Stimulated activated CD8-positive, alpha-beta memory T cell treated with anti-CD3 and anti-CD28 coated beads, Interleukin-12 subunit alpha, Interleukin-12 subunit beta, amount 100 ng/mL, for 1 hour (primary cell): ENCODE data around the gene NUMB.

Experiments
- DNase-seq: peaks from one replicate; pipeline ENCODE4 v3.0.0-alpha.2; 2020; ENCODE audit warnings: low read depth

Gene NUMB

DNA sequence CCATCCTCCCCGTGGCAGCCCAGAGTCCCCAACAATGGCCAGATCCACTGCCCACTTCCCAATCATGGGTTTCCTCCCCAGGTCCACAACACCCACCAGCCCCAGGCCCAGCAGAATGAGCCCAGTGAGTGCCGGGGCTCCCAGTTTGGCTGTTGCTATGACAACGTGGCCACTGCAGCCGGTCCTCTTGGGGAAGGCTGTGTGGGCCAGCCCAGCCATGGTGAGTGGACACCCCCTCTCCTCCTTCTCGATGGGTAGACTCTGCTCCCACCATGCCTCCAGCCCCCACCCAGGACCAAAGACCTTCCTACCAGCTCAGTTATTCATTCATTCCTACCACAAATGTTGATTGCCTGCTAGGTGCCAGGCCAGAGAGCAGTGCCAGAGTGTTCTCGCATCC, 197.3 kb downstream of the NUMB start:
- DNase-seq: no peak

DNA sequence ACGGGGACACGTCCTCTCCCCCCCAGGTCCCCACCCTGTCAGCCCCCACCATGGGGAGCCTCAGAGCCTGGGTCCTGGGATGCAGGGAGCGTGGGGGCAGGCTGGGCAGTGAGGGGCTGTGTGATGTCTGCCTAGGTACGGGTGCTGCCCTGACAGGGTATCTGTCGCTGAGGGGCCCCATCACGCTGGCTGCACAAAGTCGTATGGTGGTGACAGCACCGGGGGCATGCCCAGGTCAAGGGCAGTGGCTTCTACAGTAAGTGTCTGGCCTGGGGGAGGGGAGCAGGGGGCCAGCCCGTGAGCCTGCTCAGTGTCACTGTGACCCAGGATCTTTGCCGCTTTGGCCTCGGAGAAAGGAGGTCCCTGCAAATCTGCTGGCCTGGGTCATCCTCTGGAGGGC, 197.8 kb downstream of the NUMB start:
- no peak for DNase-seq

DNA sequence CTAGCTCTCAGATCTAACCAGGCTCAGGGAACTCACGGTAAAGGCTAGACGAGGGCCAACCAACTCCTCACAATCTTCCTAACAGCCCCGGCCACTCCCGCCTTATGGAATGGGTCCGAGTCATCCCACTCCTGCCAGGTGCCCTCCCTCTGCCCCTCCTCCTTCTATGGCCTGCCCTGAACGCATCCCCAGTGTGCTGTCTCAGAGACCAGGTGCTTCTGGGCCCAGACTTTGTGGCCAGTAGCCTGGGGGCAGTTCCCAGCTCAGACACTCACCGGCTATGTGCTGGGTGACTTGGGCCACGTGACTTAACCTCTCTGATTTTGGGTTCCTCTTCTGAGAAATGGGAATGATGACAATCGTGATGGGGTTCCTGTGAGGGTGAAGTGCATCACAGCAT, 198.5 kb downstream of the NUMB start:
- DNase-seq: no peak

DNA sequence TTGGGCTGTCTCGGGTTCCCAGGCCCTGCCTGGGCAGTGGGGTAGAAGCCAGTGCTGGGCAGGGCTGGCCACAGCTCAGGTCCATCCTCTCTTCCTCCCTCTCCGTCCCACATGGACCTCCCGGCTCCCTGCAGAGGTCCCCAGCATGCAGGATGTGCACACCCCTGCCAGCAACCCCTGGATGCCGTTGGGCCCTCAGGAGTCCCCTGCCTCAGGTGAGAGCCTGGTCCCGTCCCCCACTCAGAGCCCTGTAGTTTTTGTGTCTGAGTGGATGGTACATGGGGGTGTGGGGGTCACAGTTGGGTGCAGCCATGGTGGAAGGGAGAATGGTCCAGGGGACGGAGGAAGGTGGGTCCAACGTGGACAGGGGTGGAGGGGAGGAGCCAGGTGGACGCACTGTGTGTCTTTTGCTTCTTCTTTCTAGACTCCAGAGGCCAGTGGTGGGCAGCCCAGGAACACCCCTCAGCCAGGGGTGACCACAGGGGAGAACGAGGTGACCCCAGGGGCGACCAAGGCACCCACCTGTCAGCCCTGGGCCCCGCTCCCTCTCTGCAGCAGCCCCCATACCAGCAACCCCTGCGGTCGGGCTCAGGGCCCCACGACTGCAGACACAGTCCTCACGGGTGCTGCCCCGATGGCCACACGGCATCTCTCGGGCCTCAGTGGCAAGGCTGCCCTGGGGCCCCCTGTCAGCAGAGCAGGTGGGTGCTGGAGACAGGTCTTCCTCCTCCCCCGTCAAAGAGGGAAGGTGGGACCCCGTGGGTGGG, 199.3 kb downstream of the NUMB start:
- no peak for DNase-seq

DNA sequence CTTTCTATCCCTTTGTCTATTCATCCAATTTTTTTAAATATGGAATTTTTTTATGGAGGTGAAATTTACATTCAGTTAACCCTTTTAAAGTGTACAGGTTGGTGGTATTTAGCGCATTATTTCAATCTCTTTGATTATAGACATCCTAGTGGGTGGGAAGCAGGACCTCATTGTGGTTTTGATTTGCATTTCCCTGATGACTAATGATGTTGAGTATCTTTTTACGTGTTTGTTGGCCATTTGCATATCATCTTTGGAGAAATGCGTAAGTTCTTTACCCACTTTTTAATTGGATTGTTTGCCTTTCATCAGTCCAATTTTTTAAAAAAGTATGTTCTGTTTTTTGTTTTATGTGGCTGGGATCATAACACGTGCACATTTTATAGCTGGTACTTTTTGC, 200.3 kb downstream of the NUMB start:
- DNase-seq: no peak

DNA sequence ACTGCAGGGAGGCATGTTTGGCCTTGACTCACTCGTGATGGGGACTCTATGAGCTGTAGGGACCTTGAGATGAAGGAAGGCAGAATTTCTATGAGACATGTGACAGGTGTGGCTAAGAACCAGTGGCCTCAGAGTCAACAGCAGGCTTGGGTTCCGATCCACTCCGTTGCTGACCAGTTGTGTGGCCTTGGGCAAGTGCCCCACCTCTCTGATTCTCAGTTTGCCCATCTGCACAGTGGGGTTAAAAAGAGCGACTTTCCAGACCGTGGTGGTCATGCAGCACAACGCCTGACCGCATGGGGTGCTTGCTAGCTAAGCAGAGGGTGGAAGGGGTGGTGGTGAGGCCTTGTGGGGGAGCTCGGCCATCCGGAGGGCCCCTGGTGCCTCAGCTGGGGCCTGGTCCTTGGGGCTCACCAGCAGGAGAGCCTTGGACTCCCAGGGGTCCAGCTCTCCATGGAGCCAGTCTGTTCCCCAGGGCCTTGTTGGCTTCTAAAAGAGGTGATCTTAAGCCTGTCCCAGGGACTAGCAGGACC, 202.6 kb downstream of the NUMB start:
- no peak for DNase-seq

DNA sequence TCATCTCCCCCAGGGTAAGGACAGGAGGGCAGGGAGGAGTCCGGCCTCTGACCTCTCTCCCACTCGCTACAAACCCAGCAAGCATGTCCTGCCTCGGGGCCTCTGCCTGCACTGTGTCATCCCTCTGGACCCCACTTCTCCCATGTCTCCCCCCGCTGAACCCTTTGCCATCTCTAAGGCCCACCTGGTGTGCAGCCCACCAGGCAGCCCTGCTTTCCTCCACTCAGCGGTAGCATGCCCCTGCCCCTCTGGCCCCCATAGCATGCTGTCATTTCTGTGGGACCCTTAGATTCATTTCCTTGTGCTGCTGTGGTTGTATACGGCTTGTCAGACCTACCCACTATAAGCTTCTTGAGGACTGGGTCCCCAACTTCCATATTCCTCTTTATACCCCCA, 203.3 kb downstream of the NUMB start:
- no peak for DNase-seq

DNA sequence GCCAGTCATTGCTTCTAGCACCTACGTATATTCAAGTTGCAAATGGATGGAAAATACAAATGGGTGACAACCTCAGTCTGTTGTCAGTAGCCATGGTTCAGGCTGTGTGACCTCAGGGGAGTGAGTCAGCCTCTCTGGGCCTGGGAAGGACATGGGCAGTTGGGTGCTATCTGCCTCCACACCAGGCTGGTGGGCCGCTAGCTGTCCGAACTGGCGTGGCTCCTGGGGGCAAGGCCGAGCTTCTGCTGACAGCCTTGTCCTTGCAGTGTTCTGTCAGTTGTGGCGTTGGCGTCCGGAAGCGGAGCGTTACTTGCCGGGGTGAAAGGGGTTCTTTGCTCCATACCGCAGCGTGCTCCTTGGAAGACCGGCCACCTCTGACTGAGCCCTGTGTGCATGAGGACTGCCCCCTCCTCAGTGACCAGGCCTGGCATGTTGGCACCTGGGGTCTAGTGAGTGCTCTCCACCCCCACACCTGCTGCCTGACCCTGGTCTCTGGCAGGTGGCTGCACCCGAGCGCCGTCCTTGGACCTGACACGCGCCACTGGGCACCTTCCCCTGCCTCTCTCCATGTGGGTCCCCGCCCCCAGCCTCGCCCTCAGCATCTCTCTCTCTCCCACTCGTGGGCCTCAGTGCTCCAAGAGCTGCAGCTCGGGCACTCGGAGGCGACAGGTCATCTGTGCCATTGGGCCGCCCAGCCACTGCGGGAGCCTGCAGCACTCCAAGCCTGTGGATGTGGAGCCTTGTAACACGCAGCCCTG, 203.9 kb downstream of the NUMB start:
- DNase-seq: no peak

DNA sequence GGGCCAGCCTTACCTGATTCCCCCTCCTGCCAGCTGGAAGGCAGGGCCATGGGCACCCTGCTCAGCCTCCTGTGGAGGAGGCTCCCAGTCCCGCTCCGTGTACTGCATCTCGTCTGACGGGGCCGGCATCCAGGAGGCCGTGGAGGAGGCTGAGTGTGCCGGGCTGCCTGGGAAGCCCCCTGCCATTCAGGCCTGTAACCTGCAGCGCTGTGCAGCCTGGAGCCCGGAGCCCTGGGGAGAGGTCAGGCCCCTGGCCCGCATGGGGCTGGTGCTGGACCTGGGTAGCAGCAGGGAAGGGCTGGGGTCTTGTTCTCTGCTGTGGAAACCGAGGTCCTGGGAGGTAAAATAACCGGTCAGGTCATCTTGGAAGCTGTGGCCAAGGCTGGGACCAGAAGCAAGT, 204.6 kb downstream of the NUMB start:
- no peak for DNase-seq

DNA sequence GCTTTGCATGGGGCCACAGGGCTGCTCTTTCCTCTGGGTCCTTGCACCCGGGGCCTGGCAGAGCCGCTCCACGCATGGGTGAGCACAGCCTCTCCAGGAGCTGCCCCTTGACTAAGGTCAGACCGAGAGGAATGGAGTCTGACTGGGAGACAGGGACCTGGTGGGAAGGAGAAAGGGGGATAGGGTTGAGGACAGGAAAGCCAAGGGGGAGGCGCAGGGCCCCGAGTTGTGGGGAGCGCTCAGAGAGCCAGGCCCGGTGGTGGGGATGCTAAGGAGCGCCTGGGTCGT, 205.1 kb downstream of the NUMB start:
- no peak for DNase-seq

DNA sequence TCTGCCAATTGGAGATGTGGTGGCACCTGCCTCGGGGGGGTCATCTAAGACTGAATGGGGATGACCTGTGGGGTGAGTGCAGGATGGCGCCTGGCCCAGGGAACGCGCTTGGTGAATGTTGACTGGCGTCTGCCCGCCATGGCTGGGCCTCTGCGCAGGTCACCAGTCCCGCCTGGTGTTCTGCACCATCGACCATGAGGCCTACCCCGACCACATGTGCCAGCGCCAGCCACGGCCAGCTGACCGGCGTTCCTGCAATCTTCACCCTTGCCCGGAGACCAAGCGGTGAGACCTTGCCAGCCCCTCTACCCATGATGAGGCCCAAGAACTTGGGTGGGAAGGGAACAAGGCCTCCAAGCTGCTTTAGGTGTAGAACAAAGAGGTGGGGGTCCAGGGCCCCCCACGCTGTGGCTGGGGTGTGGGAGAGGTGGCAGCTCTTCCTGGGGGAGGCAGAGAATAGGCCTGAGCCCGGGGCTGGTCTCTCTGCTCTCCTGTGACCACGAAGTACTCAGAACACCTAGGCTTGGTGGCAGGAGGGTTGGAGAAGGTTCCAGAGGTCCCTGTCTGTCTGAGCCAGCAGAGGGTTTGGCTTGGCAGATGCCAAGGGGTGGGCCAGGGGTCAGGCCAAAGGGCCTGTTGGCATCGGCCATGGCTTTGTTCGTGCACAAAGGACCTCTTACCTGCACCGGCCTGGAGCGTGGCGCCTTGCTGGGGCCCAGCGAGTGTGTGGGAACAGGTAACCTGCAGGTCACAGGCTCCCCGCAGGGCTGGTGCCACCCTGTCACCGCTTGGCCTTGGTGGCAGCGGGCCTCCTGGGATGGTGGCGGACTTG, 205.6 kb downstream of the NUMB start:
- DNase-seq: no peak

DNA sequence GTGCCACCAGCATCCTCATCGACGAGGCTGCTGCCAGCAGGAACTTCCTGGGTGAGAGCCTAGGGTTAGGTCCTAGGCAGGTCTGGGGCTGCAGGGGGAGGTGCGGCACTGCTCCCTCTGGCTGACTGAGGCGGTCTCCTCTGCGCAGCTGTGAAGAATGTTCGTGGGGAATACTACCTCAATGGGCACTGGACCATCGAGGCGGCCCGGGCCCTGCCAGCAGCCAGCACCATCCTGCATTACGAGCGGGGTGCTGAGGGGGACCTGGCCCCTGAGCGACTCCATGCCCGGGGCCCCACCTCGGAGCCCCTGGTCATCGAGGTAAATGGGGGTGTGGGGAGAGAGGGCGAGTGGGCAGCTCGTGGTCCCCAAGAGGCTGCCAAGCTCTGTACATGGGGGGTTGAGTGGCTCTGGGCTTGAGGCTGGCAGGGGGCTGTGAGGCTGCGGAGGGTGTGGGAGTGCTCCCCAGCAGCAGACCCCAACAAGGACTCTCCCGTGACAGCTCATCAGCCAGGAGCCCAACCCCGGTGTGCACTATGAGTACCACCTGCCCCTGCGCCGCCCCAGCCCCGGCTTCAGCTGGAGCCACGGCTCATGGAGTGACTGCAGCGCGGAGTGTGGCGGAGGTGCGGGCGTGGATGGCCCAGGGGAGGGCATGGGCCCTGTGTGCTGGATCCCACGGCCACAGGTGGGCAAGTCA, 206.7 kb downstream of the NUMB start:
- no peak for DNase-seq

DNA sequence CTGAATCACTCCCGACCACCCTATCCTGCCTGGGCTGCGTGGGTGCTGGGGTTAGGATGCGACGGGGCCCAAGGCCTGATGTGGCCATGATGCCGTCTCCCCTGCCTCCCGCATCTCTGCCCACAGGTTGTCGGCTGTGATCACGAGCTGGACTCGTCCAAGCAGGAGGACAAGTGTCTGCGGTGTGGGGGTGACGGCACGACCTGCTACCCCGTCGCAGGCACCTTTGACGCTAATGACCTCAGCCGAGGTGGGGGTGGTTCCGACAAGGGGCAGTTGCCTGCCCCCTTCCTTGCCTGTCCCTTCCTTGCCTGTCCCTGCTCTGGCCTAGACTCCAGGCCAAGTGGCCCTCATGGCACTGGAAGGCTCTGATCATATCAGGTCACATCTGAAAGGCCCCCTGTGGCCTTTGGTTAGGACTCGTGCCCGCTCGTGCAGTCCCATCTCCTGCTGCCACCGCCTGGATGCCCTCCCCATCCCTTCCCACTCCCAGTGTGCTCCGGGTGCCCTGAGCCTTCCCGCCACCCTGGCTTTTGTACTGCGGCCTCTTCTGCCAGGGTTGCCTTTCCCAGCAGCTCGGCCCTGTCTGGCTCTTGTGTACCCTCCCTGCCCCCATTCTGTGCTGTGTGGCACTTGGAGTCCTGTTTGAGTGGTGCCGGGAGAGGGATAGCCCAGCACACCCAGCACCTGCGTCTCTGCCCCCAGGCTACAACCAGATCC, 207.4 kb downstream of the NUMB start:
- no peak for DNase-seq

DNA sequence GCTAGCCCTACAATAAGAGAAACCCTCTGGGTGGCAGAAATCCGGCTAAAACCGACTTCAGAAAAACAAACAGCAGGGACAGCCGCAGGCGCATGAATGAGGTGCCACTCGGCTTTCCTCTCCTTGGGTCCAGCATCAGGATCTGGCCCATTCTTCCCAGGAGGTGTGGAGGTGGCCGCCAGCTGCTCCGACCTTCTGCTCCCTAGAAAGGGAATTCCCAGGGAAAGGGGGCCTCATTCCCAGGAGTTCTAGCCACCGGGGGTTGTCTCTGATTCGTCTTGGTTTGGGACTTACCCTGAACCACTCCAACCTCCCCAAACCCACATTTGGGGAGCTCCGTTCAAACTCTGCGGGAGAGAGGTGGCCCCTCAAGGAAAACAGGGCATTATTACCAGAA, 208.0 kb downstream of the NUMB start:
- DNase-seq: no peak

DNA sequence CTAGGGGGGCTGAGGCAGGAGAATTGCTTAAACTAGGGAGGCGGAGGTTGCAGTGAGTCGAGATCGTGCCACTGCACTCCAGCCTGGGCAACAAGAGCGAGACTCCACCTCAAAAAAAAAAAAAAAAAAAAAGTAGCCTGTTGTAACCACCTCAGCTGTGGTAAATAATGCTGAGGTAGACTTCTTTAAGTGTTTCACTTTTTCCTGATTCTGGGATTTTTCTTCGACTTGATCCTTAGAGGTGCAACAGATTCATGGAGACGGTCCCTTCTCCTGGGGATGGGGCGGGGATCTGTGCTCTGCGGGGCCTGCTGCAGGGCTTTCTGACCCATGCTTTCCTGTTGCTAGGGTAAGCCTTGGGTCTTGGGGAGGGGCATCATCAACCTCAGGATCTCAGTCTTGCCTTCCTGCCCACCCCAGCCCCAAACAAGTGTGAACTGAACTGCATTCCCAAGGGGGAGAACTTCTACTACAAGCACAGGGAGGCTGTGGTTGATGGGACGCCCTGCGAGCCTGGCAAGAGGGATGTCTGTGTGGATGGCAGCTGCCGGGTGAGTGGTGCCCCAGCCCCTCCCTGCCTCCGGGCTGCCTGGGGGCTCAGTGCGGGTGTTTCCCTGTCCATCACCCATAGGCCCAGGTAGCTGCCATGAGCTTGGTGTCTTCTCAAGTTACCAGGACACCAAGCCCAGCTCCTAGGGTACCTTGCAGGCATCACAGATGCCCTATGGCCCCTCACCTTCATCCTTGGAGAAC, 208.6 kb downstream of the NUMB start:
- no peak for DNase-seq

DNA sequence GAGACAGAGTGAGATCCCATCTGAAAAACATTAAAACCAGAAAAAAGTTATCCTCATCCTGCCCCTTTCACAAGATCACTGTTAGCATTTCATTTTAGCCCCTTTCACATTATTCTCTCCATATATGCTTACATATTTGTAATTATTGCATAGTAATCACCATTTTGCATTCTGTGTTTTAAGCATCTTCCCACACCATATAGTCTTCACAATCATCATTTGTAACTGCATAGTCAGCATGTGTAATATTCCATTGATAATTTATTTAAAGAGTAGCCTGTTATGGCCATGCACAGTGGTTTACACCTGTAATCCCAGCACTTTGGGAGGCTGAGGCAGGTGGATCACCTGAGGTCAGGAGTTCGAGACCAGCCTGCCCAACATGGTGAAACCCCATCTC, 209.2 kb downstream of the NUMB start:
- DNase-seq: no peak

DNA sequence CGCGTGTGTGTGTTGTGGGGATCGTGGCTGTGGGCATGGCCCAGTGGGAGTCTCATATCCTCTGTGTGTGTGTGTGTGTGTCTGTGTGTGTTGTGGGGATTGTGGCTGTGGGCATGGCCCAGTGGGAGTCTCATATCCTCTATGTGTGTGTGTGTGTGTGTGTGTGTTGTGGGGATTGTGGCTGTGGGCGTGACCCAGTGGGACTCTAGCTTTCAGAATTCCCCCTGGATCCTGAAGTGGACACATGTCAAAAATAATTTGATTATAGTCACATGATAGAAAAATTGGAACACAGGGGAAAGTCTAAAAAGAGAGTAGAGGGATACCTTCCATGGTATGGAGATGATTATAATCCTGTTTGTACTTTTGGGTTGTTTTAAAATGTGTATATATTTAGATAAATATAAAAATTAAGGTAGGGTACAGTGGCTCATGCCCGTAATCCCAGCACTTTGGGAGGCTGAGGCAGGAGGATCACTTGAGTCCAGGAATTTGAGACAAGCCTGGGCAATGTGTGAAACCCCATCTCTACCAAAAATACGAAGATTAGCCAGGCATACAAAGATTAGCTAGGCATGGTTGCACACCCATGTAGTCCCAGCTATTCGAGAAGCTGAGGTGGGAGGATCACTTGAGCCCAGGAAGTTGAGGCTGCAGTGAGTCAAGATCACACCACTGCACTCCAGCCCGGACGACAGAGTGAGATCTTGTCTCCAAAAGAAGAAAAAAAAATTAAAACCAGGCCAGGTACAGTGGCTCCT, 210.1 kb downstream of the NUMB start:
- no peak for DNase-seq

DNA sequence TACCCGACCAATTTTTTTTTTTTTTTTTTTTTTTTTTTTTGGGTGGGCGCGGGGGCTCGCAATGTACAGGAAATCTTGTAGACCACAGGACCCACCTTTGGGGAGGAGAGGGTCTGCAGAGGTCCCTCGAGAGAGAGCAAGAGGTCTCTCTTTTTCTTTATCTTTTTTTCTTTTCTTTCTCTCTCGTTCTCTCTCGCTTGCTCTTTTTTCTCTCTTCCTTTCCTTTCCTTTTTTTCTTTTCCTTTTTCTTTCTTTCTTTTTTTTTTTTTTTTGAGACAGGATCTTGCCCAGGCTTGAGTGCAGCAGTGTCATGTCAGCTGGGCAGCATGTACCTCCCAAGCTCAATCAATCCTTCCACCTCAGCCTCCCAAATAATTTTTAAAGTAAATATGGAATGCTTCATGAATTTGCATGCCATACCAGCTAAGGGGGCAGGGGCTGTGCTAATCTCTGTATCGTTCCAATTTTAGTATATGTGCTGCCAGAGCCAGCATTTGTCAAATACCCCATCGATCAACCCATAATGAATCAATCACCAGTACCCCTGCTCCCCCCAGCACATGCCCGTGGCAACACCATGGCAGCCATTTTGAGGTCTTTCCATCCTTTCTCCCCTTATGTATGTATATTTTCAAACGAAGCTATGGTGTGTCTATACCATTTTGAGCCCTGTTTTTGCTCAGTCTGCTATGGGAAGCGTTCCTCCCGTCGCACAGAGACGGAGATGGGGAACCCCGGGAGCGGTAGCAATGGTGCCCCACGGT, 211.8 kb downstream of the NUMB start:
- DNase-seq: no peak
